GM21528 (cell line): ENCODE data around the gene PDE9A.

Source experiments
- ATAC-seq: cut with Tn5 transposase; IDR thresholded peaks from one replicate; pipeline ENCODE4 v1.9.1; 2021; ENCODE audit warnings: mild to moderate bottlenecking, moderate library complexity; ENCODE audit not compliant: unreplicated experiment, low FRiP score

PDE9A gene

DNA sequence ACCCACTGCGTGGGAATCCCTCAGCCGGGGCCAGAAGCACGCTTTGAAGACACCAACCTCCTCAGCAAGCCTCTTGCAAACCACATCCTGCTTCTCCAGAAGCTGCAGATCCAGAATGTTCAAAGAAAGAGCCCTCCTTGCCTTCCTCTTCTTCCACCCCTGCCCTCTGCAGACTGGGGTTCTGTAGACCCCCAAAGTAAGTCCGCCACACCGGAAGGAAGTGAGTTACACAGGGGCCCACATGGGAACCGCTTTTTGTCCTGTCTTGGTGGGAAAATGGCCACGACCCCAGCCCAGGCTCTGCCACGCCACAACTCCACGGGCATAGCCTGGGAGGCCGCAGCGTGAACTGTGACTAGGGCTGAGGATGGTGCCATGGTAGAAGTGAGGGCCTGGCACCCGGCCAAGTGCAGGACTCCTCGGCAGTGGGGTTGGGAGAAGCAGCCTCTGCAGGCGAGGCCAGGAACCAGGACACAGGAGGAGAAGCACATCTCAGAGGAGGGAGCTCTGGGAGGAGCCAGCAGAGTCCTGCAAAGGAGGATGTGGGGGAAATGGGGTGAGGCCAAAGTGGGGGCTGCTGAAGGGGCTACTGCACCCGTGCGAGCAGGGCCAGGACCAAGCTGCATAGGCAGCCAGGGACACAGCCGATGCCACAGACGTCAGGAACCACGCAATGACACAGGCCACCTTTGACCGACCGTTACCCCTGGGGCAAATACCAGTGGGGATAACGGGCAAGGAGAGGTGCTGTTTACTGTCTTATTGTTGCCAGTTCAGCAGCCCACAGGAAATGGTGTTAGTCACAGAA is 30.9 kb downstream of the PDE9A start:
- no peak for ATAC-seq

DNA sequence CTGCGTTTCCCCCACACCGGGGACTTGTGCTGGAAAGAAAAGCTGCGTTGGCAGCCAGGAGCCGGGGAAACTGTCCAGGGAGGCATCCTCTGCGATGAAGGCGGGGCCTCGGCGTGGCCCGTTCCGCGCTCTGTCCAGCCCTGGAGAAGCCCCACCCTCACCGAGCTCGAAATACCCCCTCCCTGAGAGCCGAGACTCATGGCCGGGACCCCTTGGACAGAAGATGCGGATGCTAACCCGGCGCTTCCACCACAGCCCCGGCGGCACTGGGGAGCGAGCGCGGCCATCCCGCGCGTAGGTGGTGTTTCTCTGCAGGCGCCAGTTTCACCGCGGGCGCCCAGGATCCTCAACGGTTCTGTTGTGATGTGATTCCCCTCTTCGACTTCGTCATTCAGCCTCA is 31.6 kb downstream of the PDE9A start:
- no peak for ATAC-seq

DNA sequence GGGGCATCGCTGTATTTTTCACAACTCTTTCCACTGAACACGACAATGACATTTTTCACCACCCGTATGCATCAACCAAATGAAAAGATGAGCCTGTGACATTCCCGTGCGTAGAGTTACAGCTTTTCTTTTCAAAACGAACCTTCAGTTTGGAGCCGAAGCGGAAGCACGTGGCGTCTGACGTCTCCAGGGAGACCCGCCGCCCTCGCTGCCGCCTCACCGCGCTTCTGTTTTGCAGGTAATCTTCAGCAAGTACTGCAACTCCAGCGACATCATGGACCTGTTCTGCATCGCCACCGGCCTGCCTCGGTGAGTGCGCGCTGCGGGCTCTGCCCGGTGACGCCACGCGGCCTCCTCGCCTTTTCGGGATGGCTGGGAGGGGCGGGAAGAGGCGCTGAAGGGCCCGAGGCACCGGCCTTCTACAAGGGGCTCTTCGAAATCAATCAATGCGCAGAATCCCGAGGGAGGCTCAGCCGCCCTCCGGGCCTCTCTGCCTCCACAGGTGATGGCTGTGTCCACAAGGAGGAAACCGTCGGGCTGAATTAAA is 32.6 kb downstream of the PDE9A start:
- no peak for ATAC-seq

- ATAC-seq, result no peak
Measured at GRCh38 chr21:42687796-42688195, 34.4 kb downstream of the PDE9A start.

DNA sequence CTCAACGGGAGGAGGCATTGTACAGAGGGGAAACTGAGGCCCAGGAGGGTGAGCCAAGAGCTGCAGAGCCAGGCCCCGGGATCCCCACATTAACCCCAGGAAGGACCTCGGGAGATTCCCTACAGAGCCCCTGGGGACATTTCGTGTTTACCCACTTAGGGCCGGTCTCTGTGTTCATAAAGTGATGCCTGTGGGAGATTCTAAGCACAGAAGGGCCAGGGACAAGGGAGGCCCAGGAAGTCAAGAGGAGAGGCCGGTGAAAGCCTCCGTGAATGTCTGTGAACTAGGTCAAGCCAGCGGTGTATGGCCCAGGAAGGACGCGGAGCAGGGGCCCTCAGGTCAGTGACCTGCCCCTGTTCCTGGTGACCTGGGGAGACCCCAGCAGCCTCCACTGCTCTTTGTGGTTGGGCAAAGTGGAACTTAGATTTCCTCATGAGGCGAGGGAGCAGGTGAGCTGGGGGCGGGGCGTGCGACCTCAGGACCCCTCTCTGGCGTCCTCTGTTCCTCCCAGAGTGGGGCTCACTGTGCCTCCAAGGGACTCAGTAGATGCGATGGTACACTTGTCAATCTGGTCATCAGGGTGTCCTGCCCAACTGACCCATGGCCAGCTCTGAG is 34.9 kb downstream of the PDE9A start:
- no peak for ATAC-seq

DNA sequence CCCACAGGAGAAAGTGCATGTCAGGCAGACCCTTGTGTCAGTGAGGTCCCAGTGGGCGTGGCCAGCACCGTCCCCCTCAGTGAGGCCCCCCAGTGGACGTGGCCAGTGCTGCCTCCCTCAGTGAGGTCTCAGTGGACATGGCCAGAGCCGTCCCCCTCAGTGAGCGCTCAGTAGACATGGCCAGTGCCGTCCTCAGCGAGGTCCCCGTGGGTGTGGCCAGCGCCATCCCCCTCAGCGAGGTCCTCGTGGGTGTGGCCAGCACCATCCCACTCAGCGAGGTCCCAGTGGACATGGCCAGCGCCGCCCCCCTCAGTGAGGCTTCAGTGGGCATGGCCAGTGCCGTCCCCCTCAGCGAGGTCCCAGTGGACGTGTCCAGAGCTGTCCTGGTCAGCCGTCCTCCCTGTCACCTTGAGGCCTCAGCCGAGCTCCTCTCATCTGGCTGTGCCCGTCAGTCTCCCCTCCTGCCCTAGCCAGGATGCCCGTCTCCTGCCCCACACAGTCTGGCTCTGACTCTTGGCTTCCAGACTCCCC is 35.5 kb downstream of the PDE9A start:
- ATAC-seq, result no peak

DNA sequence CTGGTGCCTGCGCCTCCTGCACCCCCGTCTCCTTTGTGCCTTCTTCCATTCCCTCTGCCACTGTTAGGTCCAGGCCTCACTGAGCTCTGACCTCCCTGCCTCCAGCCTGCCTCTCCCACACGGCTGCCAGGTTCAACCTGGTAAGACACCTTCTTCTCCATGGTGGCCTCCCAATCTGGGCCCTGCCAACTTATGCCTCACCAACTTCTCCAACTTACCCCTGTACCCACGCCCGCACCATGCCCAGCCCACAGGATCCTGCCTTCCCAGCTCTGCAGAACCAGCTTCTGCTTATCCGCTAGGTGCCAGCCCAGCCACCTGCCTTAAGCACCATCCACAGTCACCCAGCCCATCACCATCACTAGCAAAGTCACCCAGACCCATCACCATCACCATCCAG is 37.2 kb downstream of the PDE9A start:
- no peak for ATAC-seq

DNA sequence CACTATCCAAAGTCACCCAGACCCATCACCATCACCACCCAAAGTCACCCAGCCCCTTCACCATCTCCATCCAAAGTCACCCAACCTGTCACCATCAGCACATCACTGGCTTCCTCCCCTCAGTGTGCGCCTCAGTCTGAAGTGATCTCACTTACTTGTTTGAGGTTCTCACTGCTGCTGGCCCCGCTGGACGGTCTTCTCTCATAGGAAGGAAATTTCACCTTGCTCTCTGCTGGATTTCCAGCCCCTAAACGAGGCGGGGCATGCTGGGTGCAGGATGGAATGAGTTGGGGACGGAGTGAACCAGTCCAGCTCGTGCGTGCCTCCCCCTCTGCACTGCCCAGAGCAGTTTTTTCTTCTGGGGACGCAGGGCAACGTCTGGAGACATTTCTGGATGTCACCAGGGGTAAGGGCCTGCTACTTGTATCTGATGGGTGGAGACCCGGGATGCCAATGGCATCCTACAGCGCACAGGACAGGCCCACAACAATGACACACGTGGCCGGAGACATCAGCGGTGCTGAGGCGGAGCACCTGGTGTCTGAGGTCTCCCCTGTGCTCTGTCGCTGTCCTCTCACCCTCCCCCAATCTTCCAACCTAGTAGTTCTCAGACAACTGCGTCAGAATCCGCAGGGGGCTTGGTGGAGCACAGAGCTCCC is 38.6 kb downstream of the PDE9A start:
- no peak for ATAC-seq

DNA sequence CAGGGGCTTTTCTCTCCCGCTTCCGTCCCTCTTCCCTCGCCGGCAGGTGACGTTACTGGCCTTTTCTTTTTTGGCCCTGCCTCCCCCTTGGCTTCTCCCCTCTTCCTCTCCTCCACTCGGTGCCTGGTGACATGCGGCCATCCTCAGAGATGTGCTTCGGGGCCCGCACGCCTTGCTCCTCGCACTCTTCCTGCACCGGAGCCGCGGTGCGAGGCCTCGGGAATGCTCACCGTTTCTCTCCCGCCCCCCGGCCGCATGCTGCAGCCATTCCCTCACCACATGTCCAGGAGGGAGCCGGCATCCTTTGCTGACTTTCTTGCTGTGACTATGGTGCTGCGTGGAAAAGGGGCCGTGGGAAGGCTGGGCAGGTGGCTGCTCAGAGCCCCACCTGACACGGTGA is 39.3 kb downstream of the PDE9A start:
- ATAC-seq, result no peak

- ATAC-seq, result no peak
Measured at GRCh38 chr21:42694751-42695696, 41.6 kb downstream of the PDE9A start.

DNA sequence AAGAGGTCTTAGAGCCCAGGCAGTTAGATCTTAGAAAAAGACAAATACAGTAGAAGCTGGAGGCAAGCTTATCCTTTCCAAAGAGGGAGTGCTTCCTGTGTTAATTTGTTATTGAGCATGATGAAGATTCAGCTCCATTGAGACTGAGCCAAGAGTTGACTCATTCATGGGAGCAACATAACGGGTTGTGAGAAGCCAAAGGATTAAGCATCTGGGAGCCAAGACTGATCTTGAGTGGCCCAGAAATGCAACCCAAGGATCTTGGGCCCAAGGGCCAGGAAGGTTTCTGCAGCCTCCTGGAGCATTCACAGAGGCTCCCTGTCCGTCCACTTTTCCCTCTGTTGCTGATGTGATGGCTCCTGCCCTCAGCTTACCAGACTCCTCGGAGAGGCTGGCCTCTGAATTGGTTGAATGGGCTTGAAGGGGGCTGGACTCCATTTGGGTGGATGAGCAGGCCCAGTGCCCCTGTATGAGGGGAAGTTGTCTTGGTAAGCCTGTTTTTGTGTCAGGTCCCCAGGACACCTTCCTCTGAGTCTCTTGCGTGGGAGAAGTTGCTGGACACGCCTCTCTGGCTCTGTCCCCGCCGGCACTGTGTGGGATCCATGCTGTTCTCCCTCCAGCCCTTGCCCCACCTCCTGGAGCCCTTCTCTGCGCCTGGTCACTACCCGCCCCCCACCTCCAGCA is 42.4 kb downstream of the PDE9A start:
- ATAC-seq, result no peak

GRCh38 chr21:42696501-42697040 is 43.1 kb downstream of the PDE9A start:
- ATAC-seq, result no peak

GRCh38 chr21:42698733-42699132 is 45.3 kb downstream of the PDE9A start:
- no peak for ATAC-seq

DNA sequence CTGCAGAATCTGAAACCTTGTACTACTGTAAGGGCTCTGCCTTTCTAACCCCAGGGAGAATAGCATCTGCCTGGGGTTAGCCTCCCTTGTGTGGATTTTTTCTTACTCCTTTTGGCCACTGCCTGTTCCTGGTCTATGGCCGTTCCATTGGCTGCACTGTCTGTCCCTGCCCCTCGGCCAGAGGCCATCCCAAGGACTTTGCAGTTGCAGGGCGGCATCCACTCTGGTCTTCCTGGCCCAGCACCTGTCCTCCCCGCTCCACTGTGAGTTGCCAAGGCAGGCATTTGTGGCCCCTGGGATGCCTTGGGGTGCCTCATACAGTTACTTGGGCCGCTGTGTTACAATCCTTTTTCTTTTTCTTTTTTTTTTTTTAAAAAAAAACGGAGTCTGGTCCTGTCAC is 45.8 kb downstream of the PDE9A start:
- ATAC-seq, result no peak

GRCh38 chr21:42701706-42702456 is 48.5 kb downstream of the PDE9A start:
- no peak for ATAC-seq

GRCh38 chr21:42702720-42703119 is 49.3 kb downstream of the PDE9A start:
- ATAC-seq, result no peak

DNA sequence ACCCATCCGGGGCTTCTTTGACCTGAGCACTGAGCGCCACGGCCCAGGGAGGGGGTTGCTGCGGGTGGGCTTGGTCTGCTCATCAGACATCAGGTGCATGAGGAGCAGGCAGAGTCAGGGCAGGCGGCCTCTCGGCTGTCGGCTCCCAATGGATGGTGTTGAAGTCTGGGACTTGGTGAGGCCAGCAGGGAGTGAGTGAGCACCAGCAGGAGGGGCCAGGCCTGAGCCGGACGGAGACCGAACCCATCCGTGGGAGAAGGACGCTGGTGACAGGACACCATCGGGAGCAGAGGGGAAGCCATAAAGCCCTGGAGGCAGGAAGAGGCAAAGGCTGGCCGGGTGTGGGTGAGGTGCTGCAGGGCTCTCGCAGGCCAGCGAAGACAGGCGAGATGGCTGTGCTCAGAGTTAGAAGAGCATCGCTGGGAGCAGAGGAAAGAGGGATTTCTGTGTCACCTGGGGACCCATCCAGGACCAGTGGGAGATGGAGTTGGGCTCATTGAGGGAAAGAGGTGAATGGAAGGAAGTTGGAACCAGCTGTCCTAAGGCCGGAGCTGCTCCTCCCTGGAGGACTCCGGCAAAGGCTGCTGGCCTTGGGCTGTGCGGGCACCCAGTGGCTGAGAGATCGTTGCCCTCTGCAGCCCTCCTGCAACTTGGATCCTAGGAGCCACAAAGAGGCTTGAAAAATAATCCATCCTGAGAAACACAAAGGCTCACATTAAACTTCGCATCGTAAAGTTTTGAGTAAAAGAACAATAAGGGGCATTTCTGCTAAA is 49.9 kb downstream of the PDE9A start:
- no peak for ATAC-seq

DNA sequence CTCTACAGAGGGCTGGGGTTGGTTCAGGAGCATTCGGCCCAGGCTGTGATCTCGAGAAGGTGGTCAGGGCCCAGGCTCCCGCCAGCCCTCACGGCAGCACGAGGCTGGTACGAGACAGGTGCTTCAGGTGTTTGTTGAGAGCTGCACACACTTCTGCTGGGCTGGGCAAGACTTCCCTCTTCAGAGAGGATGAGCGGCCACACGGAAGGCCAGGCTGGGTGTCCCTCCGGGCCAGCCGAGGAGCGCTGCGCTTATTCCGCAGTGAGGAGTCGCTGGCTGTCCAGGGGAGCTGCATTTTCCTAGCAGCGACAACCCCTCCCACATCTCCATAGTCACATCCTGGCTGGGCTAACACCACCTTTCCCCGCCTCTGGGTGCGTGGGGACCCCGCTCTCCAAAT is 50.5 kb downstream of the PDE9A start:
- ATAC-seq, result no peak
